GM23248 (cell line): ENCODE results near the gene FHL1. TPM values are rescaled to one million over a fixed set of nuclear protein-coding genes. Genes with fewer than 3 reads are reported as not detected.

ENCODE experiments used
- DNase-seq: peaks from one replicate; pipeline ENCODE4 v3.0.0-alpha.2; 2015
- H2AFZ ChIP-seq: fragments of 200-600 bp; sonication (generic); 2 replicates; pipeline ENCODE4 v1.6.1; 2016; ENCODE audit warnings: antibody characterized with exemption
- H3F3A ChIP-seq: fragments of 200-600 bp; sonication (generic); 2 replicates; pipeline ENCODE4 v1.6.1; 2016; ENCODE audit warnings: mild to moderate bottlenecking, antibody characterized with exemption, mixed run types; ENCODE audit not compliant: insufficient read depth
- H3K27ac ChIP-seq: fragments of 200-600 bp; sonication (generic); 2 replicates; pipeline ENCODE4 v1.5.1; 2016; ENCODE audit warnings: mild to moderate bottlenecking
- H3K27me3 ChIP-seq: fragments of 200-600 bp; sonication (generic); replicated peaks from 2 replicates; pipeline ENCODE4 v1.6.1; 2016; ENCODE audit warnings: mild to moderate bottlenecking; ENCODE audit not compliant: insufficient read depth
- H3K36me3 ChIP-seq: fragments of 200-600 bp; sonication (generic); 2 replicates; pipeline ENCODE4 v1.6.1; 2016; ENCODE audit warnings: low read depth, mild to moderate bottlenecking
- H3K4me1 ChIP-seq: fragments of 200-600 bp; sonication (generic); 2 replicates; pipeline ENCODE4 v1.6.1; 2016; ENCODE audit warnings: mild to moderate bottlenecking; ENCODE audit not compliant: insufficient read depth
- H3K4me2 ChIP-seq: fragments of 200-600 bp; sonication (generic); one replicate; pipeline ENCODE4 v1.6.1; 2016; ENCODE audit warnings: mild to moderate bottlenecking; ENCODE audit not compliant: unreplicated experiment
- H3K4me3 ChIP-seq: fragments of 200-600 bp; sonication (generic); 2 replicates; pipeline ENCODE4 v1.5.1; 2016; ENCODE audit warnings: mild to moderate bottlenecking
- H3K79me2 ChIP-seq: fragments of 200-600 bp; sonication (generic); 2 replicates; pipeline ENCODE4 v1.6.1; 2016; ENCODE audit warnings: mild to moderate bottlenecking; ENCODE audit not compliant: insufficient read depth
- H3K9ac ChIP-seq: fragments of 200-600 bp; sonication (generic); 2 replicates; pipeline ENCODE4 v1.6.1; 2016; ENCODE audit warnings: mild to moderate bottlenecking
- H3K9me2 ChIP-seq: fragments of 200-600 bp; sonication (generic); 2 replicates; pipeline ENCODE4 v1.6.1; 2016; ENCODE audit warnings: mixed run types, mild to moderate bottlenecking, moderate library complexity; ENCODE audit not compliant: insufficient read depth
- H3K9me3 ChIP-seq: fragments of 200-600 bp; sonication (generic); one replicate; pipeline ENCODE4 v1.6.1; 2017; ENCODE audit warnings: low read depth
- H4K20me1 ChIP-seq: fragments of 200-600 bp; sonication (generic); 2 replicates; pipeline ENCODE4 v1.6.0; 2016; ENCODE audit not compliant: insufficient read depth
- EZH2 ChIP-seq: fragments of 200-600 bp; sonication (generic); IDR thresholded peaks from 2 replicates; pipeline ENCODE4 v1.6.1; 2018; ENCODE audit warnings: antibody characterized with exemption, mild to moderate bottlenecking; ENCODE audit not compliant: insufficient read depth, poor library complexity, severe bottlenecking
- EZH2phosphoT487 ChIP-seq: fragments of 200-600 bp; sonication (generic); IDR thresholded peaks from 2 replicates; pipeline ENCODE4 v1.6.1; 2018; ENCODE audit warnings: antibody characterized with exemption, moderate library complexity, mild to moderate bottlenecking, low read depth; ENCODE audit not compliant: insufficient read depth
- WGBS, 2 experiments: methylation state at CpG; one replicate each; pipeline ENCODE4 v1.1.6; 2015 to 2017; ENCODE audit warnings: low lambda C conversion rate in 2 of 2, low coverage in 1 of 2; ENCODE audit errors: missing lambda C conversion rate in 2 of 2; 5-methylcytosine and 5-hydroxymethylcytosine counted together
- in situ Hi-C: fragments of 300-500 bp; cut with MboI; formaldehyde crosslinking; loops from 2 replicates; pipeline ENCODE4 v1.15.0; 2020
- polyA plus RNA-seq: library from polyadenylated mRNA; unstranded; fragments of >200 nt; fragmentation: Nextera tagmentation; extraction: Ambion mirVana; gene quantifications from 2 replicates; pipeline ENCODE4 v1.2.1, GENCODE V29; 2016
- total RNA-seq: library from RNA; depleted of rRNA; stranded (reverse); fragments of >200 nt; shearing (Covaris generic); gene quantifications from 2 replicates; pipeline ENCODE4 v1.2.3, GENCODE V29; 2014

The FHL1 gene
- total and polyA plus RNA-seq, 2 experiments from 2014 or later, result 55.8 to 57.5 TPM

DNA sequence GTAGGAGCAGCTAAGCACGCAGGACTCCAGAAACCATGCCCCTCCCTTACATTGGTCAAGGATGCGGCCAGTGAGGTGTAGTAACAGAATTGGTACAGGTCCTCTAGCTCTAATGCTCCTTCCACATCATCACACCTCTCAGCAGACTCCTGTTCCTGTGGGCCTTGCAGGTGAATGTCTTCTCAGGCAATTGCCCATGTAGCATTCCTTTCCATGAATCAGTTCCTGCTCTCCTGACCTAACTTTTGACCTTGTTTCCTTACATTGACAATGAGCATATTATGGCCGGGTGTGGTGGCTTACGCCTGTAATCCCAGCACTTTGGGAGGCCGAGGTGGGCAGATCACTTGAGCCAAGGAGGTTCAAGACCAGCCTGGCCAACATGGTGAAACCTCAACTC lies 72.6 kb downstream of the FHL1 start:
- WGBS, 2 experiments, result 88 to 94% methylated on average over 5 of the region's 5 CpGs
- Histone ChIP-seq H3K27me3 (no peaks in the 10 kb centered on the region), H3K4me2 (no peak overlapping the region), H3K4me1 (peaks cover 11% of the 10 kb centered on the region), H2AFZ (no peak overlapping the region), H3K4me3 (no peak overlapping the region), H3K9me2 (no peaks in the 10 kb centered on the region), H3K79me2 (no peaks in the 10 kb centered on the region), H3K36me3 (peaks cover 37% of the 10 kb centered on the region; the same call in 1 of the 2 replicates), H4K20me1 (no peaks in the 10 kb centered on the region), H3K9me3 (no peaks in the 10 kb centered on the region), H3K9ac (no peak overlapping the region), H3K27ac (no peak overlapping the region), H3F3A (peaks cover 14% of the 10 kb centered on the region)
- DNase-seq, result no peak
- in situ Hi-C loops, result no loop called here
- no peak for TF ChIP-seq EZH2
- TF ChIP-seq EZH2phosphoT487, result no peak

GRCh38 chrX:136220540-136220939 lies 73.2 kb downstream of the FHL1 start:
- H3K9ac ChIP-seq, result no peak overlapping the region
- in situ Hi-C loops, result no loop called here
- no peak for DNase-seq
- TF ChIP-seq EZH2 (no peak), EZH2phosphoT487 (no peak)
- no peaks in the 10 kb centered on the region for H3K27me3 ChIP-seq
- H3K27ac ChIP-seq, result no peak overlapping the region
- no peaks in the 10 kb centered on the region for H3K9me2 ChIP-seq
- H3K4me2 ChIP-seq, result no peak overlapping the region
- peaks cover 5% of the 10 kb centered on the region for H3K4me1 ChIP-seq
- H3K79me2 ChIP-seq, result no peaks in the 10 kb centered on the region
- no peaks in the 10 kb centered on the region for H3K9me3 ChIP-seq
- peaks cover 14% of the 10 kb centered on the region for H3F3A ChIP-seq
- H3K4me3 ChIP-seq, result no peak overlapping the region
- peaks cover 37% of the 10 kb centered on the region; the same call in 1 of the 2 replicates for H3K36me3 ChIP-seq
- no peaks in the 10 kb centered on the region for H4K20me1 ChIP-seq
- WGBS, 2 experiments, result 86% methylated on average over 4 of the region's 4 CpGs
- H2AFZ ChIP-seq, result no peak overlapping the region

DNA sequence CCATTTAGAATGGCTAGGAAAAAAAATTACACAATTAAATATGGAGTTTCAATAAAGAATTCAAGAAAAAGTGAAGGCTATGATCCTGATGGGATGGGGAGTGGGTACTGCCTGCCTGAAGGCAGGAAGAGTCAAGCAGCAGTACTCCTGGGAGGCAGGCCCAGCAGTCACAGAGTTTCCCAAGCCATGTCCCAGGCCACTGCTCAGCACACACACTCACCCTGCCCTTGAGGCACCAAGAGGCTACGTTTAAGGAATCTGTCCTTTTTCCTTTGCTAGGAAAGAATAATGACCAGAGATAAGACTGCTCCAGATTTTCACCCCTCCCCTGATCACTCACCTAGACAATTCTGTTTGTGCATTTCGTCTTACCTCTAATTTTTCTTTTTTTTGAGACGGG lies 73.6 kb downstream of the FHL1 start:
- Histone ChIP-seq H3K9me2 (no peaks in the 10 kb centered on the region), H3K9ac (no peak overlapping the region), H3K36me3 (peaks cover 37% of the 10 kb centered on the region; the same call in 1 of the 2 replicates), H3K27ac (no peak overlapping the region), H3K4me3 (no peak overlapping the region), H3K27me3 (no peaks in the 10 kb centered on the region), H3K79me2 (no peaks in the 10 kb centered on the region), H2AFZ (no peak overlapping the region), H3K4me2 (no peak overlapping the region), H3K4me1 (peaks cover 1% of the 10 kb centered on the region), H3K9me3 (no peaks in the 10 kb centered on the region), H3F3A (peaks cover 10% of the 10 kb centered on the region), H4K20me1 (no peaks in the 10 kb centered on the region)
- TF ChIP-seq EZH2phosphoT487 (no peak), EZH2 (no peak)
- DNase-seq, result no peak
- in situ Hi-C loops, result no loop called here
- WGBS, 2 experiments, result 88 to 93% methylated on average over 2 to 3 of the region's 3 CpGs

DNA sequence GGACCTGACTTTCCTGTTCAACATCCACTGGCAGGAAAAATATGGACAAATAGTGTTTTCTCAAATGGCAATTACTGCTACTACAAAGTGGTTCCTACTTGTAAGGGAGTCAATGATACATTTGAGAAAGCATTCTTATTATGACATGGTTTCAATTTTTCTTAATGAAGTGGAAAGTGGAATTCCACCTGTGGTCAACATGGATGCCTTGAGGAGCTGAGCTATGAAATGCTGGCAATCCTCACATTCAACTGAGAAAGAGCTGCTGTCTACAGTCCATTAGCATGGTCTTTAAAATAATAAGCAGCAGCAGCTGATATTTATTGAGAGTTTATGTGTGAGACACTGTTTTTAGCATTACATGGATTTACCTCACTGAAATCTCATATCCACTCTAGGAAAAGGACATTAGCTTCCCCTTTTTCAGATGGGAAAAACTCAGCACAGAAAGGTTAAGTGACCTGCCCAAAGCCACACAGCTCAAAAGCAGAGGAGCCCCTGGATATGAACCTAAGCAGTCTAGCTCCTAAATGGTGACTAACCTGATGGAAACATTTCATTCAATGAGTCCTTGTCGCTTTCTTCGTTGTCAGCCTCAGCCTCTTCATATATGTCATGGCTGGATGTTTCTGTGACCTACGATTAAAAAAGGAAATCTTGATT lies 74.6 kb downstream of the FHL1 start:
- Histone ChIP-seq H2AFZ (no peak overlapping the region), H3K4me2 (no peak overlapping the region), H4K20me1 (no peaks in the 10 kb centered on the region), H3F3A (peaks cover 3% of the 10 kb centered on the region), H3K27me3 (no peaks in the 10 kb centered on the region), H3K27ac (no peak overlapping the region), H3K4me1 (no peaks in the 10 kb centered on the region), H3K9me2 (no peaks in the 10 kb centered on the region), H3K36me3 (peaks cover 32% of the 10 kb centered on the region; the same call in 1 of the 2 replicates), H3K79me2 (no peaks in the 10 kb centered on the region), H3K9me3 (no peaks in the 10 kb centered on the region), H3K4me3 (no peak overlapping the region), H3K9ac (no peak overlapping the region)
- TF ChIP-seq EZH2 (no peak), EZH2phosphoT487 (no peak)
- no peak for DNase-seq
- 97 to 100% methylated on average over 3 of the region's 3 CpGs for WGBS, 2 experiments
- in situ Hi-C loops, result no loop called here
